Activated CD8-positive, alpha-beta T cell treated with anti-CD3 and anti-CD28 coated beads for 36 hours (primary cell): Measurements from ENCODE around the gene TRIM46. TPM values are rescaled to one million over a fixed set of nuclear protein-coding genes. Genes with fewer than 3 reads are reported as not detected.

Source experiments
- ATAC-seq: fragments of 200-7000 bp; cut with Tn5 transposase; one replicate; pipeline ENCODE4 v1.10.0; 2021; ENCODE audit warnings: mild to moderate bottlenecking, moderate library complexity
- CTCF ChIA-PET: fragments of 350-600 bp; sonication (Branson Sonifier 250); formaldehyde crosslinking; loops from one replicate; lab custom pipeline; 2021; ENCODE audit warnings: antibody characterized with exemption; lab: Charles Lee
- POLR2A ChIA-PET: fragments of 350-600 bp; sonication (Branson Sonifier 250); formaldehyde crosslinking; loops from one replicate; lab custom pipeline; 2021; ENCODE audit warnings: antibody characterized with exemption; lab: Charles Lee
- DNase-seq: peaks from one replicate; pipeline ENCODE4 v3.0.0-alpha.2; 2020
- H3K27ac Mint-ChIP-seq: one replicate; pipeline ENCODE4 v1.8.0; 2021; ENCODE audit warnings: mild to moderate bottlenecking, mixed read lengths
- H3K27me3 Mint-ChIP-seq: one replicate; pipeline ENCODE4 v1.8.0; 2021; ENCODE audit warnings: mixed read lengths
- H3K36me3 Mint-ChIP-seq: one replicate; pipeline ENCODE4 v1.8.0; 2021; ENCODE audit warnings: low read depth, mixed read lengths
- H3K4me1 Mint-ChIP-seq: one replicate; pipeline ENCODE4 v1.8.0; 2021; ENCODE audit warnings: low read depth, mixed read lengths
- H3K4me3 Mint-ChIP-seq: one replicate; pipeline ENCODE4 v1.8.0; 2021; ENCODE audit warnings: mild to moderate bottlenecking, moderate library complexity, mixed read lengths
- H3K9me3 Mint-ChIP-seq: one replicate; pipeline ENCODE4 v1.8.0; 2021; ENCODE audit warnings: mixed read lengths
- CTCF ChIP-seq: fragments of 200-600 bp; IDR thresholded peaks from one replicate; pipeline ENCODE4 v1.8.0; 2022; ENCODE audit warnings: antibody characterized with exemption, mild to moderate bottlenecking
- intact Hi-C: fragments of 100-400 bp; cut with micrococcal nuclease; formaldehyde crosslinking; loops from one replicate; pipeline ENCODE4 v1.10.0; 2022
- total RNA-seq, 2 experiments: library from RNA; stranded (reverse); gene quantifications; one replicate each; pipeline ENCODE4 v1.2.3, GENCODE V29; 2021

TRIM46 gene
- total RNA-seq, 2 experiments from 2014 or later, result 5.8 to 6.1 TPM

DNA sequence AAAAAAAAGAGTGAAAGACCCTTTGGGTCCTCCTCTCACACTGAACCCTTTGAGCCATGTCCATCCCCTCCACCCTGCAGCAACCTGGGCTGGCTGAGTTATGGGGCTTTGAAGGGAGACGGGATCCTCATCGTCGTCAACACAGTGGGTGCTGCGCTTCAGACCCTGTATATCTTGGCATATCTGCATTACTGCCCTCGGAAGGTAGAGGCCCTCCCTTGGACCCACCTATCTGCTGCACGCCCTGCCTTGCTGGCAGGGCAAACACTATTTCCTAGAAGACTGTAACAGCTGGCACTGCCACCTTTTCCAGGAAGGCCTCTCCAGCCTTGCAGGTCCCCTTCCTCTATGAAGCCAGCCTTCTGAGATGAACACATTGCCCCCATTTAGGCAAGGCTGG is 36.9 kb upstream of the TRIM46 start:
- CTCF ChIA-PET, result interaction anchor here (0.9 to 9.3 kb wide), 10 partner anchors 9 to 75 kb away, joined by 3 to 69 read pairs (median 8); partner anchors contain the start of genes KRTCAP2 and TRIM46
- Mint-ChIP-seq H3K27me3 (no peaks in the 10 kb centered on the region), H3K36me3 (peaks cover 32% of the 10 kb centered on the region), H3K4me1 (peaks cover 33% of the 10 kb centered on the region), H3K4me3 (peak overlapping the region; percentile 99), H3K27ac (peak overlapping the region; percentile 99), H3K9me3 (no peaks in the 10 kb centered on the region)
- DNase-seq (peak; percentile 39), ATAC-seq (peak; percentile 11)
- intact Hi-C loops, result no loop called here
- no peak for TF ChIP-seq CTCF
- POLR2A ChIA-PET, result interaction anchor here (1.2 to 1.3 kb wide), 3 partner anchors 29 to 133 kb away, joined by 3 to 4 read pairs (median 3); partner anchors contain the start of gene KRTCAP2

DNA sequence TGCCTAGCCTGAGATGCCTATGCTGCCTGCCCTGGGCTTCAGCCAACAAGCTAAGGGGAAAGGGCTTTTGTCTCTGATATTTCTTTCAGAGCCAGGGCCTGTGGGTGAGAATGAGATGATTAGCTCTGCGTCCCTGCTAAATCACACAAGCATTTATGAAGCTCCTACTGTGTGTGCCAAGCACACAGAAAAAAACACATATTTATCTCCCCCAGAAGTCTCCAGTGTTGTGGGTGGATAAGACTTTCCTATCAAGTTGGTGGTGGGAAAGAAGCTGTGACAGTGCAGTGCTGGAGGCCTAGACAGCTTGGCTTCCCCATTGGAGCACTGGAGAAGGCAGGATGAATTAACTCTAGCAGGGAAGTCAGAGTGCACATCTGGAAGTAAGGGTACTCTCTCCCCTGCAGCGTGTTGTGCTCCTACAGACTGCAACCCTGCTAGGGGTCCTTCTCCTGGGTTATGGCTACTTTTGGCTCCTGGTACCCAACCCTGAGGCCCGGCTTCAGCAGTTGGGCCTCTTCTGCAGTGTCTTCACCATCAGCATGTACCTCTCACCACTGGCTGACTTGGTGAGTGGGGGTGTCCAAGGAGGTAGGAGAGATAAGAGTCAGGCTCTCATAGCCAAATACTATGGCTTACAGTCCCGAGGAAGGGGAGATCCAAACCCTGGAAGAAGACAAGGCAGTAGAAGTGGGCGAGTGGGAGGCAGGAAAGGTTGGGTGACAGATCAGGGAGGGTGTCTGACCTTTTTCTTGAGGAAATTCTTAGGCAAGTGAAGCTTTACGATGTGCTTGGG is 36.3 kb upstream of the TRIM46 start:
- Mint-ChIP-seq H3K9me3 (no peaks in the 10 kb centered on the region), H3K27me3 (no peaks in the 10 kb centered on the region), H3K4me1 (peaks cover 33% of the 10 kb centered on the region), H3K4me3 (peak overlapping the region; percentile 99), H3K27ac (peak overlapping the region; percentile 99), H3K36me3 (peaks cover 32% of the 10 kb centered on the region)
- intact Hi-C loops, result no loop called here
- POLR2A ChIA-PET, result interaction anchor here (1.1 to 1.3 kb wide), 4 partner anchors 29 to 134 kb away, joined by 3 to 4 read pairs (median 3); partner anchors contain the start of gene KRTCAP2
- TF ChIP-seq CTCF, result no peak
- ATAC-seq (no peak), DNase-seq (no peak)
- CTCF ChIA-PET, result interaction anchor here (0.7 to 9.3 kb wide), 11 partner anchors 9 to 76 kb away, joined by 3 to 69 read pairs (median 5); partner anchors contain the start of genes KRTCAP2 and TRIM46

DNA sequence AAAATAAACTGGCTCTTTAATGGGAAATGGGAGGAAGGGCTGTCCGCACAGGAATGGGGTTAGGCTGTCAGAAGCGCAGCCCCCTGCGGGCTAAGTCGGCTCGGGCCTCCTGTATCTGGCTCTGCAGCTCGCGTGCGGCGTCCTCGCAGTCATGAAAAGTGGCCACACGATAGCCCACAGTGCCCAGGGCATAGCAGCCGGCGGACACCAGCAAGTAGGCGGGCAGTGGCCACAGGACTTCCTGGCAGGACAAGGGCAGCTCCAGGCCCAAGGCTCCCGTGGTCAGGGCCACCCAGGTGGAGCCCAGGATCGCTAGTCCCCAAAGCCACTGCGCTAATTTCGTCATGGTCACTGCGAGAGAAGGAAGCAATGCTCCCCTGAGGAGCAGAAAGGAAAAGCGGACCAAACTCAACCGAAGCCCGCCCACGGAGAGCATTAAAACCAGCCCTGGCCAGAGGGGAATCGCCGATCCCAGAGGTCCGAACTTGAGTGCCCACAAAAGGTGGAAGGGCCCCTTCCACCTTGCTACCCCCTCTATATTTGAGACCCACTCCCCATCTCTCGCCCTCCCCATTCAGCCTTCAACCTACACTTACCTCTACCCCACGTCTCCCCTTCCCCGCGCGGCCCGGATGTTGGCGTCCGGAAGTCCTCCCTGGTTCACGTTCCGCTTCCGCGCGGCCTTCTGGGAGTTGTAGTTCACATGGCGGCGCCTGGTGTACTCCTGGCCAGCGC is 33.6 kb upstream of the TRIM46 start, which contains the start of gene DPM3:
DPM3 (minus strand) TSS at position 637 of the 735 bp plus-strand sequence; CDS start at position 346, 291 bp downstream.
- POLR2A ChIA-PET, result interaction anchor here (0.6 to 1.0 kb wide), 2 partner anchors 12 to 45 kb away, joined by 3 read pairs; no protein-coding TSS in a partner anchor
- no peak for TF ChIP-seq CTCF
- peak within 1 kb of the TSS; percentile 99 for H3K4me3 Mint-ChIP-seq
- CTCF ChIA-PET, result interaction anchor here (0.6 to 9.3 kb wide), 3 partner anchors 10 to 87 kb away, joined by 3 to 69 read pairs (median 3); partner anchors contain the start of genes KRTCAP2 and TRIM46
- no peaks in the 10 kb centered on the region for H3K27me3 Mint-ChIP-seq
- intact Hi-C loops, result no loop called here
- DNase-seq (peak; percentile 95), ATAC-seq (peak; percentile 78)
- H3K4me1 Mint-ChIP-seq, result peaks cover 27% of the 10 kb centered on the region
- peak within 1 kb of the TSS; percentile 97 for H3K27ac Mint-ChIP-seq
- H3K36me3 Mint-ChIP-seq, result peaks cover 32% of the 10 kb centered on the region
- H3K9me3 Mint-ChIP-seq, result no peaks in the 10 kb centered on the region

- ChIA-PET POLR2A (interaction anchor here (0.6 to 1.0 kb wide), 2 partner anchors 12 to 45 kb away, joined by 3 read pairs; no protein-coding TSS in a partner anchor), CTCF (interaction anchor here (9.3 kb wide), 1 partner anchor 34 kb away, joined by 69 read pairs; the partner anchor contains the start of genes KRTCAP2 and TRIM46)
- DNase-seq (no peak), ATAC-seq (no peak)
- H3K36me3 Mint-ChIP-seq, result peaks cover 32% of the 10 kb centered on the region
- H3K4me3 Mint-ChIP-seq, result peak overlapping the region; percentile 99
- H3K9me3 Mint-ChIP-seq, result no peaks in the 10 kb centered on the region
- no peaks in the 10 kb centered on the region for H3K27me3 Mint-ChIP-seq
- peak overlapping the region; percentile 97 for H3K27ac Mint-ChIP-seq
- peaks cover 27% of the 10 kb centered on the region for H3K4me1 Mint-ChIP-seq
- TF ChIP-seq CTCF, result no peak
- intact Hi-C loops, result no loop called here
Observed at GRCh38 chr1:155140630-155140953, 33.1 kb upstream of the TRIM46 start.
